MCF 10A (cell line): ENCODE results near the gene PAIP2B. TPM values are rescaled to one million over a fixed set of nuclear protein-coding genes. Genes with fewer than 3 reads are reported as not detected.

Source experiments
- BruUV-seq: library from RNA; stranded (reverse); fragments of 400-500 nt; replicated peaks from 2 replicates; lab custom pipeline; 2021; lab: Mats Ljungman, UMichigan
- CTCF ChIA-PET: fragments of 300-600 bp; sonication (Branson Sonifier 250); formaldehyde crosslinking; extraction: SDS; loops from one replicate; lab custom pipeline; 2021; ENCODE audit warnings: antibody characterized with exemption, inconsistent platforms; lab: Yijun Ruan, JAX
- POLR2A ChIA-PET: fragments of 300-600, 350-650 bp; sonication (Branson Sonifier 250); formaldehyde crosslinking; extraction: SDS; loops from one replicate; lab custom pipeline; 2020; ENCODE audit warnings: antibody characterized with exemption, inconsistent platforms; lab: Yijun Ruan, JAX
- DNase-seq: peaks from one replicate; pipeline ENCODE4 v3.0.0-alpha.2; 2018; ENCODE audit not compliant: unreplicated experiment
- H3K27ac Mint-ChIP-seq: one replicate; pipeline ENCODE4 v1.8.0; 2022; ENCODE audit warnings: mild to moderate bottlenecking, low read depth, mixed read lengths; ENCODE audit not compliant: unreplicated experiment
- H3K27me3 Mint-ChIP-seq: one replicate; pipeline ENCODE4 v1.8.0; 2022; ENCODE audit warnings: mixed read lengths; ENCODE audit not compliant: insufficient read depth, unreplicated experiment
- H3K36me3 Mint-ChIP-seq: one replicate; pipeline ENCODE4 v1.8.0; 2022; ENCODE audit warnings: mild to moderate bottlenecking, moderate library complexity, mixed read lengths; ENCODE audit not compliant: insufficient read depth, unreplicated experiment
- H3K4me1 Mint-ChIP-seq: one replicate; pipeline ENCODE4 v1.8.0; 2022; ENCODE audit warnings: mixed read lengths; ENCODE audit not compliant: insufficient read depth, unreplicated experiment
- H3K4me3 Mint-ChIP-seq: one replicate; pipeline ENCODE4 v1.8.0; 2022; ENCODE audit warnings: mild to moderate bottlenecking, moderate library complexity, mixed read lengths; ENCODE audit not compliant: unreplicated experiment
- H3K9me3 Mint-ChIP-seq: one replicate; pipeline ENCODE4 v1.8.0; 2022; ENCODE audit warnings: mixed read lengths; ENCODE audit not compliant: unreplicated experiment
- CTCF ChIP-seq: fragments of 200-600 bp; IDR thresholded peaks from one replicate; pipeline ENCODE4 v1.8.0; 2022; ENCODE audit warnings: antibody characterized with exemption, mild to moderate bottlenecking; ENCODE audit not compliant: unreplicated experiment
- intact Hi-C: fragments of 100-400 bp; cut with micrococcal nuclease; formaldehyde crosslinking; loops from 2 replicates; pipeline ENCODE4 v1.14.1; 2022
- total RNA-seq: library from RNA; stranded (reverse); gene quantifications from 2 replicates; pipeline ENCODE4 v1.2.3, GENCODE V29; 2022

PAIP2B gene
- total RNA-seq, 1 experiment from 2014 or later = 1.4 TPM

GRCh38 chr2:71224457-71224856, 2.4 kb downstream of the PAIP2B start:
- H3K4me3 Mint-ChIP-seq = no peak overlapping the region
- ChIA-PET CTCF (interaction anchor here (0.6 to 6.3 kb wide), 19 partner anchors 8 to 289 kb away, joined by 3 to 53 read pairs (median 4); partner anchors contain the start of genes MPHOSPH10 and ZNF638), POLR2A (interaction anchor here (0.6 to 6.1 kb wide), 6 partner anchors 8 to 283 kb away, joined by 3 to 68 read pairs (median 6); partner anchors contain the start of gene ZNF638)
- intact Hi-C loops = loop anchor here (1.0 to 2.0 kb wide), 2 partner anchors 58 to 286 kb away; no protein-coding TSS in a partner anchor
- no peak for DNase-seq
- H3K9me3 Mint-ChIP-seq = no peaks in the 10 kb centered on the region
- BruUV-seq = no TSS peak
- no peaks in the 10 kb centered on the region for H3K36me3 Mint-ChIP-seq
- no peak overlapping the region for H3K27ac Mint-ChIP-seq
- peaks cover 12% of the 10 kb centered on the region for H3K4me1 Mint-ChIP-seq
- TF ChIP-seq CTCF = no peak
- H3K27me3 Mint-ChIP-seq = peaks cover 6% of the 10 kb centered on the region

- peaks cover 12% of the 10 kb centered on the region for H3K4me1 Mint-ChIP-seq
- peak; percentile 73 for DNase-seq
- no peak overlapping the region for H3K27ac Mint-ChIP-seq
- H3K36me3 Mint-ChIP-seq = no peaks in the 10 kb centered on the region
- CTCF ChIA-PET = interaction anchor here (0.6 to 6.3 kb wide), 23 partner anchors 9 to 306 kb away, joined by 3 to 53 read pairs (median 4); partner anchors contain the start of gene ZNF638
- POLR2A ChIA-PET = interaction anchor here (0.6 to 6.1 kb wide), 4 partner anchors 54 to 284 kb away, joined by 3 to 68 read pairs (median 6); no protein-coding TSS in a partner anchor
- no peak overlapping the region for H3K4me3 Mint-ChIP-seq
- TF ChIP-seq CTCF = peak; percentile 46
- intact Hi-C loops = loop anchor here (1.0 to 2.0 kb wide), 2 partner anchors 58 to 287 kb away; no protein-coding TSS in a partner anchor
- H3K27me3 Mint-ChIP-seq = no peaks in the 10 kb centered on the region
- BruUV-seq = no TSS peak
- H3K9me3 Mint-ChIP-seq = no peaks in the 10 kb centered on the region
Observed at GRCh38 chr2:71223767-71224333, 3.1 kb downstream of the PAIP2B start.

- TF ChIP-seq CTCF = no peak
- H3K36me3 Mint-ChIP-seq = no peaks in the 10 kb centered on the region
- no peaks in the 10 kb centered on the region for H3K9me3 Mint-ChIP-seq
- peaks cover 12% of the 10 kb centered on the region for H3K4me1 Mint-ChIP-seq
- DNase-seq = no peak
- no peaks in the 10 kb centered on the region for H3K27me3 Mint-ChIP-seq
- H3K27ac Mint-ChIP-seq = no peak overlapping the region
- POLR2A ChIA-PET = interaction anchor here (3.1 kb wide), 1 partner anchor 110 kb away, joined by 12 read pairs; the partner anchor contains the start of gene ZNF638
- no peak overlapping the region for H3K4me3 Mint-ChIP-seq
- CTCF ChIA-PET = interaction anchor here (0.6 to 6.3 kb wide), 11 partner anchors 10 to 184 kb away, joined by 3 to 53 read pairs (median 4); partner anchors contain the start of gene ZNF638
- intact Hi-C loops = no loop called here
- BruUV-seq = no TSS peak
Observed at GRCh38 chr2:71220743-71221142, 6.2 kb downstream of the PAIP2B start.

GRCh38 chr2:71216501-71216900, 10.4 kb downstream of the PAIP2B start:
- intact Hi-C loops = no loop called here
- Mint-ChIP-seq H3K9me3 (no peaks in the 10 kb centered on the region), H3K4me1 (peaks cover 16% of the 10 kb centered on the region), H3K36me3 (no peaks in the 10 kb centered on the region), H3K4me3 (no peak overlapping the region), H3K27me3 (no peaks in the 10 kb centered on the region), H3K27ac (peak overlapping the region; percentile 27)
- TF ChIP-seq CTCF = no peak
- no TSS peak for BruUV-seq
- POLR2A ChIA-PET = interaction anchor here (0.6 to 1.4 kb wide), 4 partner anchors 9 to 61 kb away, joined by 3 to 6 read pairs (median 4); partner anchors contain the start of gene PAIP2B
- CTCF ChIA-PET = interaction anchor here (0.7 to 1.0 kb wide), 2 partner anchors 9 to 21 kb away, joined by 3 read pairs; no protein-coding TSS in a partner anchor
- peak; percentile 87 for DNase-seq
